ENCODE data around the gene COL4A3. TPM values are rescaled to one million over a fixed set of nuclear protein-coding genes. Genes with fewer than 3 reads are reported as not detected.

Gene COL4A3
- total and polyA plus RNA-seq, 9 of the 15 experiments (the other 6 are each of a cell fraction or from before 2014, with no cell fraction given) = not detected

DNA sequence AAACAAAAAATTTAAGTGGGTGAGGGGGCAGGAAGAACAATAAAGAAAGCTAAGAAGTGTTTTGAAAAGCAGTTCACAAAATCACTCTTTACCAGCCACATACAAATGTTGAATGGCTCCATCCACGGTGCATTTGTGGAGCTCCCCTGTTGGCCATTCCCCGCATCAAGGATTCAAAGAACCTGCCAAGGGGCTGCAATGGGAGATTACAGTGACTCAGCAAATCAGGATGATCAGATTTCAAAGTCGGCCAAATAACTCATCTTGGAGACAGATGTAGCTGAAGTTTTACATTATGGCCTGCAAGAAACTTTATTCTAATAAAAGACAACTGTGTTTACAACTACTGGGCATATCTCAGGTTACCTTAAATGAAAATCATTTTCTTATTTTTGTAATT lies 26.9 kb downstream of the COL4A3 start (continued):
- no peak for TF ChIP-seq ATF4 (CRISPR knock-in tag; IDR thresholded peaks at IDR 0.05)
- no peak for TF ChIP-seq ZNF311 (CRISPR knock-in tag; IDR thresholded peaks at IDR 0.05)
- TF ChIP-seq RCOR1 (IDR thresholded peaks at IDR 0.05; ENCODE audit: borderline replicate concordance in 1 of 2, low read depth in 2 of 2, low read length in 2 of 2) = no peak
- TF ChIP-seq NR2F6 (CRISPR knock-in tag; IDR thresholded peaks at IDR 0.05) = no peak
- TF ChIP-seq MAFK (IDR thresholded peaks at IDR 0.05; ENCODE audit: low read length) = peak; percentile 51; the same call in 1 of the 2 replicates
- TF ChIP-seq ZNF507 (tag; conservative IDR thresholded peaks at IDR 0.05) = no peak
- no peak for TF ChIP-seq ZBTB11 (CRISPR knock-in tag; IDR thresholded peaks at IDR 0.05)
- TF ChIP-seq, protein P1, sequence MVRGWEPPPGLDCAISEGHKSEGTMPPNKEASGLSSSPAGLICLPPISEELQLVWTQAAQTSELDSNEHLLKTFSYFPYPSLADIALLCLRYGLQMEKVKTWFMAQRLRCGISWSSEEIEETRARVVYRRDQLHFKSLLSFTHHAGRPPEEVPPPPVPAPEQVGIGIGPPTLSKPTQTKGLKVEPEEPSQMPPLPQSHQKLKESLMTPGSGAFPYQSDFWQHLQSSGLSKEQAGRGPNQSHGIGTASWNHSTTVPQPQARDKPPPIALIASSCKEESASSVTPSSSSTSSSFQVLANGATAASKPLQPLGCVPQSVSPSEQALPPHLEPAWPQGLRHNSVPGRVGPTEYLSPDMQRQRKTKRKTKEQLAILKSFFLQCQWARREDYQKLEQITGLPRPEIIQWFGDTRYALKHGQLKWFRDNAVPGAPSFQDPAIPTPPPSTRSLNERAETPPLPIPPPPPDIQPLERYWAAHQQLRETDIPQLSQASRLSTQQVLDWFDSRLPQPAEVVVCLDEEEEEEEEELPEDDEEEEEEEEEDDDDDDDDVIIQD (CRISPR knock-in tag; IDR thresholded peaks at IDR 0.05) = no peak
- no peak for TF ChIP-seq MTA3 (IDR thresholded peaks at IDR 0.05; ENCODE audit: borderline replicate concordance)
- no peak for TF ChIP-seq SREBF1 (IDR thresholded peaks at IDR 0.05; ENCODE audit: borderline replicate concordance, low read depth, low read length)
- TF ChIP-seq NCOA2 (IDR thresholded peaks at IDR 0.05; ENCODE audit: partially characterized antibody in 2 of 2) = no peak
- no peak for TF ChIP-seq ZSCAN29 (IDR thresholded peaks at IDR 0.05)
- no peak for TF ChIP-seq GABPA (tag; conservative IDR thresholded peaks at IDR 0.05; ENCODE audit: low read depth)
- TF ChIP-seq L3MBTL2 (IDR thresholded peaks at IDR 0.05) = no peak
- TF ChIP-seq GTF2F1 (IDR thresholded peaks at IDR 0.05; ENCODE audit: low read depth, low read length) = no peak
- TF ChIP-seq U2AF1 (optimal IDR thresholded peaks at IDR 0.05; ENCODE audit: low read depth, low read length) = no peak
- peak; percentile 10 for TF ChIP-seq MEIS2 (IDR thresholded peaks at IDR 0.05; ENCODE audit: partially characterized antibody)
- no peak for TF ChIP-seq NONO (IDR thresholded peaks at IDR 0.05; ENCODE audit: low read depth in 2 of 2, low read length in 1 of 2)
- TF ChIP-seq HMGN3 (IDR thresholded peaks at IDR 0.05; ENCODE audit: borderline replicate concordance, extremely low read depth, insufficient read length, low read depth, low read length) = no peak
- TF ChIP-seq C11orf30 (IDR thresholded peaks at IDR 0.05; ENCODE audit: low read depth) = peak; percentile 68
- TF ChIP-seq, protein P2, sequence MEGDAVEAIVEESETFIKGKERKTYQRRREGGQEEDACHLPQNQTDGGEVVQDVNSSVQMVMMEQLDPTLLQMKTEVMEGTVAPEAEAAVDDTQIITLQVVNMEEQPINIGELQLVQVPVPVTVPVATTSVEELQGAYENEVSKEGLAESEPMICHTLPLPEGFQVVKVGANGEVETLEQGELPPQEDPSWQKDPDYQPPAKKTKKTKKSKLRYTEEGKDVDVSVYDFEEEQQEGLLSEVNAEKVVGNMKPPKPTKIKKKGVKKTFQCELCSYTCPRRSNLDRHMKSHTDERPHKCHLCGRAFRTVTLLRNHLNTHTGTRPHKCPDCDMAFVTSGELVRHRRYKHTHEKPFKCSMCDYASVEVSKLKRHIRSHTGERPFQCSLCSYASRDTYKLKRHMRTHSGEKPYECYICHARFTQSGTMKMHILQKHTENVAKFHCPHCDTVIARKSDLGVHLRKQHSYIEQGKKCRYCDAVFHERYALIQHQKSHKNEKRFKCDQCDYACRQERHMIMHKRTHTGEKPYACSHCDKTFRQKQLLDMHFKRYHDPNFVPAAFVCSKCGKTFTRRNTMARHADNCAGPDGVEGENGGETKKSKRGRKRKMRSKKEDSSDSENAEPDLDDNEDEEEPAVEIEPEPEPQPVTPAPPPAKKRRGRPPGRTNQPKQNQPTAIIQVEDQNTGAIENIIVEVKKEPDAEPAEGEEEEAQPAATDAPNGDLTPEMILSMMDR (IDR thresholded peaks at IDR 0.05 in 2 of 3, conservative IDR thresholded peaks at IDR 0.05 in 1 of 3; ENCODE audit: insufficient read depth in 2 of 3, low read depth in 1 of 3, low read length in 3 of 3) = no peak

Measured in K562 (cell line).